ENCODE measurements around the gene MEF2C.
A peak's percentile ranks its signal among the peaks of the same experiment; 100 is the strongest.
"Not testable (repeated sequence)": the region's sequence is repeated elsewhere in the genome, so short reads cannot be mapped to it uniquely, and the experiment has no call there.

The MEF2C gene

DNA sequence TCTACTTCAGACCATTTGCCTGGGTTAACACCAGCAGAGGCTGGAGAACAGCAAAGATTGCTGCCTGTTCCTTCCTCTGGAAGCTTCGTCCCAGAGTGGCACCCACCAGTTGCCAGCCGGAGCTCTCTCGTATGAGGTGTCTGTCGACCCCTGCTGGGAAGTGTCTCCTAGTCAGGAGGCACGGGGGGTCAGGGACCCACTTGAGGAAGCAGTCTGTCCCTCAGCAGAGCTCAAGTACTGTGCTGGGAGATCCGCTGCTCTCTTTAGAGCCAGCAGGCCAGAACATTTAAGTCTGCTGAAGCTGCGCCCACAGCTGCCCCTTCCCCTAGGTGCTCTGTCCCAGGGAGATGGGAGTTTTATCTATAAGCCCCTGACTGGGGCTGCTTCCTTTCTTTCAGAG, 84.1 kb downstream of the MEF2C start:
- not testable (repeated sequence) for DNase-seq

DNA sequence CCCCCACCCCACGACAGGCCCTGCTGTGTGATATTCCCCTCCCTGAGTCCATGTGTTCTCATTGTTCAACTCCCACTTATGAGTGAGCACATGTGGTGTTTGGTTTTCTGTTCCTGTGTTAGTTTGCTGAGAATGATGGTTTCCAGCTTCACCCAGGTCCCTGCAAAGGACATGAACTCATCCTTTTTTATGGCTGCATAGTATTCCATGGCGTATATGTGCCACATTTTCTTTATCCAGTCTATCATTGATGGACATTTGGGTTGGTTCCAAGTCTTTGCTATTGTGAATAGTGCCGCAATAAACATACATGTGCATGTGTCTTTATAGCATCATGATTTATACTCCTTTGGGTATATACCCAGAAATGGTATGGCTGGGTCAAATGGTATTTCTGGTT, 89.2 kb downstream of the MEF2C start:
- not testable (repeated sequence) for DNase-seq

DNA sequence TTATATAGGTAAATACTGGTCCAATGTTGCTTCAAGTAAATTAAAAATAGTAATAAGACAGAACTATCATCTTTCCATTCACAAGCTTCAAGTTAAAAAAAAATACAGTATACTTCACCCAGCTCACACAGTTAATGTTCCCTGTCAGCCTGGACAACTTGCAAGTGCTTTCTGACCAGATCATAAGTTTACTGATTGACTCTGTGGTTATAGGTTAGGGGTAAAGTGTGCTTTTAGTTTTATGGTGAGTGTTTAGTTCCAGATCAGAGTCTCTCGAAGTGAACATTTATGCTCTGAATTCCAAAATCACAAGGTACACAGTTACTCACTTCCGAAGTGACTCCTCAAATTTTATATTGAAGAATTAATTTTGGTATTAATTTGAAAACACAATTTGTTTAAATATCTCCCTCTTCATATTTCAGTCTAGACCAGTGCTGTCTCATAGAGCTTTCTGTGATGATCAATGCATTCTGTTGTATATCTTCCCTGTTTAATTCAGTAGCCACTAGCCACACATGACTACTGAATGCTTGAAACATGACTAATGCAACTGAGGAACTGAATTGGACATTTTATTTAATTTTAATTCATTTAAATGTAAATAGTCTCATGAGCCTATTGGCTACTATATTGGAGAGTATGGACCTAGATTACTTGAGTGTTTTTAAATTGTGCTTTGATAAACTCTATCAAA, 90.7 kb downstream of the MEF2C start:
- no peak for DNase-seq

DNA sequence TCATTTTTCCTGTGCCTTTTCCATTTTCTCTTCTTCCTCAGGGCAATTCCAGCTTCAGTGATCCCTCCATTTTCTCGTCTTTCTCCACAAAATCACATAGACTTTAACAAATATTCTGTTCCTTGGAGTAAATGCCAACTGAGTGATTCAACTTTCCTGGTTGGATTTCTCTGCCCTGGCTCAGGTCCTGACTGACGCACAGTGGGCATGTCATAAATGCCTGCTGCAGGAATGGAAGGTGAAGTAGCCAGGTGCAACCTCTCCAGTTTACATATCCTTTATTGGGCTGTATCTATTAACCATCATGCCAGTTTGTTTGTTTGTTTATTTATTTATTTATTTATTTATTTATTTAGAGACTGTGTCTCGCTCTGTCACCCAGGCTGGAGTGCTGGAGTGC, 95.1 kb downstream of the MEF2C start:
- DNase-seq: no peak

DNA sequence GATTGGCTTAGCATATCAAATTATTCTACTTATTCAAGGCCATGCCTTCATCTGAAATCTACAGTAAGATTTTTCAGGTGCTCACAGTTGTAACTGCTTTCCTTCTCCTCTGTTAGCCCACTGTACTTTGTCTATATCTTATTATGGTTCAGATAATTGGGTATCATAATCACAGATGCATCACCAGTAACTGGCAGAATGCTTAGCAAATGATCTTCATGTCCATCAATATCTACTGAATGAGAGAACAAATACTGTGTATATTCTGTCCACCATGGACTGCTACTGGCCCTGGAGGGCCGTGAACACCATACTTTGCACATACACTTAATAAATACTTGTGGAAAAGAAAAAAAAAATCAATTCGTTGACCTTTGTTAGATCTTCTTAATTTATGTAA, 96.2 kb downstream of the MEF2C start:
- DNase-seq: no peak

DNA sequence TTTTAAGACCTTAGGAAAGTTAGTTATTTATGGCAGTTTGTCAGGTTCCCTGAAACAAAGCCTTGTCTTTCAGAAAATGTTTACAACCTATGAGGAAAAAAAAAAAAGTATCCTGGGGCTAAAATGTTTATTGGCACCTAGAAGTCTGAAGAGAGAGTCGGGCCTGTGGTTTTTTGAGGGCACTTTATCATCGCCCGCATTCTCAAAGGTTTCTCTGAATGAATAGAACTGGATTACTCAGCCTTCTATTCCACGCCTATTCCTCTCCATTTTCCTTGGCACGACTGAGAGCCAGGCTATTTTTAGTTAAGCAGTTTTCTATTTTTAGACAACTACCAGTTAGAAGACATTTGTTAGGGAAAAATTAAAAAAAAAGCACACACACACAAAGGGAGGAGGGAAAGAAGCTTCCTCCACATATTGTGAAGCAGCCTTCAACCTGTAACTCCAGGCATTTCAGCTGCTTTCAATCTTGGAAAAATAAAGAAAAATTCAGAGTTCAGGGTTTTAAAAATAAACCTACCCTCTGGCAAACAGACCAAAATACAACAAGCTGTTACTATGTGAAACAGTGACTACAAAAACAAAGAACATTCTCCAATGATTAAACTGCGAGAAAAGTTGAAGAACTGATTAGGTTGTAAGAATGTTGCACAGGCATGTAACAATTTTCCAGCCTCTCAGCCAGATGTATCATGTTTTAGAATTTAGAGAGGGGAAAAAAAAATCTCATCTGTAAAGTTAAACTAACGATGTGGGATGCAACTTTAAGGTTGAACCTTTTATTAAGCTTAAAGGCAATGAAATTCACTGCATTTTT, 97.0 kb downstream of the MEF2C start:
- DNase-seq: peak in 2 of 14 donors; percentile 6 to 70

DNA sequence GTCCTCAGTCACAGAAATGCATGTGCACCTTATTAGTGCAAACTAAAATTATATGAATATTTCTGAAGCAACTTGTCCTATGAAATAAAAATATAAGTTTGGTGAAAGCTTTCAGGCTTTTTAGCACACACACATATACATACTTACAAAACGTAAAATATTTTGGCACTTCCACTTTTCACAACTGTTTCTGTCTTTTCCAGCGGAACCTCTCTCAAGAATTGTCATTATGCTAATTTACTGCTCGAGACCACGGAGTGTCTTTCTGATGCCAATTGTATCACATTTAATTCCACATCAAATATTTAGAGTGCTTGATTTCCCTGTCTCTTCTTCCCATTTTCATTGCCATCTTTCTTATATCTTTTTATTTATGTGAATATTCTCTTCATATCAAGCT, 100.4 kb downstream of the MEF2C start:
- DNase-seq: no peak

DNA sequence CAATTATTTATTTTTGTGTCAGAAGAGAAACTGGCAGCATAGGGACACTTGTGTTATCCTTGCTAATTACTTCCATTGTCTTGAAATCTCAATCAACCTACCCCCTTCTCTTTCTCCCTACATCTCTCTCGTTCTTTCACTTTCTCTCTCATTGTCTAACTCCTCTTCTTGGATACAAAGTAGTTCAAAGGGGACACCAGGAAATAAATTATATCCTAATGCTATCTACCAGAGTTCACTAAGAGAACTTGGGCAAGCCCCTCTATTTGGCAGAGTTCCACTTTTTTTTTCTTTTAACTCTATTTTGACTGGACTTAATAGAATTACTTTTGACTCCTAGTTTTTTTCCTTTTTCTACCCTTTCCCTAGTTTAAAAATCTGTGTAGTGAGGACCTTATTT, 102.2 kb downstream of the MEF2C start:
- no peak for DNase-seq

DNA sequence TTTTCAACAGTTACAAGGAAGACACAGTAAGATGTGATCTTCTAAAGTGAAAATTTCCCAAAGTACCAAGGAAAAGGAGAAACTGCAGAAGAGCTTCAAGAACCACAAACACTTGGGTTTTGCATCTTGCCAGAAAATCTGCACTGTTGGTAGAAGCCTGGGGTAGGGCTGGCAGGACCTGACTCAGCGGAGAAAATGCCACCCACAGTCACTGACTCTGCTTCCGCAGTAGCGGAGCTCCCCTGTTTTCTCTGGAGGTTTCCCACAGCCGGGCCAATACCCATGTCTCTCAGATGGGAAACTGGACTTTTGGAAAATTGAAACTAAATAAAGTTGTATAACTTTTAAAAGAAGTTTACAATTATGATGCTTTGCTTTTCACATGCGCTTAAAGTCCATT, 104.2 kb downstream of the MEF2C start:
- DNase-seq: peak in 1 of 14 donors; percentile 38

DNA sequence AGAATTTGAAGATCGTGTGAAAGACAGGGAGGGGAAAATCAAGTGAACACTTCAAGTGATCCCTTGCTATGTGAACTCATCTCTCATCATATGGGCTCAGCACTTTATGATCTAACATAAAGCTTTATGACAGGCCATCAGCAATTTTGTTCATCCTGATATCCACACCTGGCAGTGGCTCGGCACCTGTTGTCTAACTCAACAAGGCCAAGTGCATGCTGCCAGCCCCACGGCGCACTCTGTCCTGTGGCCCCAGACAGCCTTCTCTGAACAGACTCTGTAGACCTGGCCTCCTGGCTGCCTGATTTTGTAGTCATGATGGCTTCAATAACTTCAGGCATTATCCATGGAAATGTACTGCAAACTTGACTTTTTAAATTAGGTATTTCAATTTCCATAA, 106.3 kb downstream of the MEF2C start:
- DNase-seq: no peak

DNA sequence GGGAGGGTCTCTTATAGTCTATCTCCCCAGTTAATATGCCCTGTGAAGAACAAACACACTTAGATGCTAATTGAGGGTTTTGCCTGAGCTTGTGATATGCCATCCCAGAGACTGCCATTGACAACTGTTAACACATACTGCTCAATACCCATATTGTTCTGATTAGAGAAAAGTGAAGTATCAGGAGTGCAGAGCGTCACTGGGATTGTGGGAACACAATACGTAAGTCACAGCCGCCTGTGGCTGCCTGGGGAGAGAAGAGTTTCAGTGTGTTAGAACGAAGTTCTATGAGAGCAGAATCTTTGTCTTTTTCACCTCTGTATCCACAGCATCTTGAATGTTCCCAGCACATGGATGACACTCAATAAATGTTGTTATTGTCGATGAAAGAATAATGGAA, 110.2 kb downstream of the MEF2C start:
- DNase-seq: no peak

DNA sequence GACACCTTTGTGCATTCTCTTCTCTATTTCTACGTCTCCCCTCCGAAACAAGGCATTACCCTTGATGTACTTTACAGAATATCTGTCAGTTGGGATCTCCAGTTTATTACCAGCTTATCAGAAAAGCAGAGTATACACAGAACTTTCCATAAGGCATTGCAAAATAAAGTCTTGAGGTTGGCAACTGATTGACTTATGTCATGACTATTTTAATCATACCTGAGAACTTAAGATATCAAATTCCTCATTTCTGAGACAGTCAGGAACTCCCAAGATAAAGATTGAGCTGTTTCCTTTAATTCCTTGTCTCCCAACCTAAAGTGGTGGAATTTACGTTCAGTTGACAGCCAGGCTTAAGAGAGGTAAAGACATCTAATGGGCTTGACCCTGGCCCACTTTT, 110.9 kb downstream of the MEF2C start:
- no peak for DNase-seq

DNA sequence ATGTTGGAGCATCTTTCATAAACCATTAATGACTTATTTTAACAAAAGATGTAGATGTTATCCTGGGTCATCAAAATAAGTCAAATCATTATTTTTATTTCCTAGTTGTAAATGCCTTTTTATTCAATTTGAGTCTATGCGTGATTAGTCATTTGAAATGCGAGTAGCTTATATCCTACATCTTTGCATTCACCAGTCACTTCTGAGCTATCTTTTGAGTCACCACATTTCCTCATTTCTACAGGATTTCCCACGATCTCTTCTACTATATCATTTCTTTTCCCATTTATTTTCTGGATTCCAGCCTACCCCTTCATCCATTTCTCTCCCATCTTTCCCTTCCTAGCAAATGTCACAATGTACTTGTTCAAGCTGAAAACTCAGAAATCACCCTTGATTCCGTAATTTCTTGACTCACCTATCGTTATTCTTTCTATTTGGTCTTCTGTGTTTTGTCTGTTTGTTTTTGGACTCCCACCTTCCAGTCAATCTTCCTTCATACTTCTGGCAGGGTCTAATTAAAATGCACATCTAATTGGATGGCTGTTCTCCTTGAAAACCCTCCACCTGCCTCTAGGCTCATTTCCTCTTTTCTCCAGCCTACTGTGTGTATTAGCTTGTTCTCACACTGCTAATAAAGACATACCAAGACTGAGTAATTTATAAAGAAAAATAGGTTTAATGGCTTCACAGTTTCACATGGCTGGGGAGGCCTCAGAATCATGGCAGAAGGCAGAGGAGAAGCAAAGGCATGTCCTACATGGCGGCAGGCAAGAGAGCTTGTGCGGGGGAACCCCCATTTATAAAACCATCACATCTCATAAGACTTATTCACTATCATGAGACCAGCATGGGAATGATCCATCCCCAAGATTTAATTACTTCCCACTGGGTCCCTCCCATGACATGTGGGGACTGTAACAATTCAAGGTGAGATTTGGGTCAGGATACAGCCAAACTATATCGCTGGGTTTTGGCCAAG, 112.4 kb downstream of the MEF2C start:
- no peak for DNase-seq

DNA sequence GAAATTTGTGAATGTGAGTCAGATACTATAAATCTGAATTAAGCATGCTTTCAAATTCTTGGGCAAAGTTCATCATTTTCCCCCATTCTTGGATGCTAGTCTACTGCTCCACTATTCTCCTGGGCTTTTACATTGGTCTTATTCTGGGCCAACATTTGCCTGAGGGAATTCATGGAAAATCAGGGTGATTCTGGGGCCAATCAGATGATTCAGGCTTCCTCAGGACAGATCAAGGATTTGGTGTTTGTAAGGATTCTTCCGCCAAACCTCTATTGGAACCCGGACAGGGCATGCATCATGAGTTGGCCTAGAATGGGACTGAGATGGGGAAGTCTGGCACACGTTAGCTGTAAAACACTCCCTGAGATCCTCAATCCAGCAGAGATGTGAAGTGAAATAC, 113.8 kb downstream of the MEF2C start:
- DNase-seq: peak in 1 of 14 donors; percentile 32

DNA sequence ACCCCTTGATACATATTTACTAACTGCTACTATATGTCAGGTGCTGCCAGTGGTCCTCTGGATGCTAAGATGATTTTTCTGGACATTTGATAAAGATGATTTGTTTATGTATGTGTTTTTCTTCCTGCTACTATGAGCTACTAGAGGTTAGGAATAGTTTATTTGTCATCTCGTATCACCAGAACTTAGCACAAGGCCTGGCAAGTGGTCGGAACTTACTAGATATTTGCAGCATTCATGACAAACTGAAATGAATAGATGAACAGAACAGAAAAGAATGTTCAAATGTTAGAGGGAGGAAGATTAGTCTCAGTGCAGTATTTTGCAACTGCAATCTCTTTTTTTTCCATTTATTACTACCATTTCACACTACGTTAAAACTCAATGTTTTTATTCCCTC, 114.6 kb downstream of the MEF2C start:
- no peak for DNase-seq

DNA sequence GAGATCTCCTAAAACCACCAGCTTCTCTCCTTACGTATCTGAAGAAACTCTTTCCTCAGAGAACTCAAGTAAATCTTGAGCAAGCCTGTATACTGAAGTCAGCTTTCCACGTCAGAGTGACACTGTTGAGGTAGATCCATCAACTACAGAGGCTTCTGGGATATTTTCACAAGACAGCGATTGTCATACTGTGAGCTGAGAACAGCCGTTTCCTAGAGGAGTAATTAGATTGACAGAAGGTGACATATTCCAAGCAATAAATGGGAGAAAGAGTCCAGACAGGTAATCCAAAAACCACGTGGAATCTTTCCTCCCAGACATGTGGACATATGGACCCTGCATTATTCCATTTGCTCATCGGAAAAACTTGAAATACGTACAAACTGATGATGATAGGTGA, 117.2 kb downstream of the MEF2C start:
- peak in 1 of 14 donors; percentile 17 for DNase-seq

DNA sequence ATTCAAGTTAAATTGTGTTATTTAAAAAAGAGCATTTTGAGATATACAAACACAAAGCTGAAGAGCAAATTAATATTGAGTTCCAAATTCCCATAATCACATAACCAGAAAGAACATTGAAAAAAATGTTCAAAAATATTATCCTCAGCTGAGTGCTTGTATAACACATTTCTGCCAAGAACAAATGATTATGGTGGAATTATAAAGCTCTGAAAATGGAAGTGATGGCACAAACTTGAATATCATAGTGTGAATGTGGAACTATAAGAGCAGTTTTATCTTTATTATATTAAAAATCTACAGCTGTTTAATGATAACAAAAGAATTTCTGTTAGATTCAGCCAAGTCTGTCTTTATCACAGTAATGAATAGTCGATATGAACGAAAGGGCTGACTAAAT, 117.8 kb downstream of the MEF2C start:
- DNase-seq: no peak

DNA sequence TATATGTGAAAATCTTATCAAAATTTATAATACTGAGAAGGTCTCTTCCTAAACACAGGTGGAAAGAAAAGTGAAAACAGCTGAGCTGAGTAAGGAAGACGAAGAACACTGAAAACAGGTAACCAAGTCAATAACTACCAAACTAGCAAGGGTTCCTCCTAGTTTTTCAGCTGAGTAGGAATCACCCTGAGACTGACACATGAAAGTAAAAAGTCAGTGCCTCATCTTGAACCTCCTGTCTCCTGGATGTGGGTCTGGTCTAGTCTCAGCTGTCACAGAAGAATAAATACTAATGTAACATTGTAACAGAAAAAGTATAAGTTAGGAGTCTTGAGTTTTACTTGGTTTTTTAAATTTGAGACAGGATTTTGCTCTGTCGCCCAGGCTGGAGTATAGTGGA, 121.0 kb downstream of the MEF2C start:
- no peak for DNase-seq

DNA sequence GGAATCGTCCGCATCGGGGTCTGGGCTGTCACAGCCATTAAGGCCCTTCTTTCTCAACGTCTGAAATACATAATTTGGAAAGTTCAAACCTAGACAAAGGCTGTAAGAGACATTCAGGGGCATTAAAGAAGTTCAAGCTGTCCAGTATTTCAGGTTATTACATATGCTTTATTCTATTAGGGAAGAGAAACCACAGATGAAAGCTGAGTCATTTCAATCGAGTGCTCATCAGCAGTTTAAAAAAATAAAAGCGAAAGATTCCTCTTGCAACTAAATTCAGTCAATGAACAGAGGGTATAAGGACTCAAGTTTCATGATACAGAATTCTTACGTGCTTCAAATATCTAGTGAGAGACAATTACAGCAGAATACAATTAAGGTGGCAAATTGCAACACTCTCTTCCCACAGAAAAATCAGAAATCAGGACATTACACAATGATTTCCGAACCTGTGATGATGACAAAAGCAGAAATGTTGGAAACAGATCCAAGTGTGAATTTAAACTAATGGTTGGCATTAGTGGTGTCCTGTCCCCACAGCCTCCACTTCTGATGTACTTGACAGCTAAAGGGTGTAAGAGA, 121.6 kb downstream of the MEF2C start:
- no peak for DNase-seq

DNA sequence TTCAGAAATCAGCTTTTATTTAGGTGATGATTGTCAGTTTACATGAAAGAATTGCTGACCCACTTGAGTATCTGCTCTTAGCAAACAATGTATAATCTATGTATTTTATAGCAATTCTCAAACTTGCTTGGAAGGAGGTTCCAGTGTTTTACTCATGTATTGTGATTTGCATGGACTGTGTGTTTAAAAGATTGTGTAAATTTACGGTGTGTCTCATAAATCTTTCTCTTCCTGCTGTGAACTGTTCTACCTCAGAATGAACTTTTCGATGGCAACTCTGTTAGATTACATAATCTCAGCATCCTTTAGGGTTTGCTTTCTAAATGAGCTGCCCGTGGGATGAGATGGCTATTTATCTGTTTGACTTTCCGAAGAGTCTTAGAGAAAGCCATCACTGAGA, 122.5 kb downstream of the MEF2C start:
- no peak for DNase-seq

DNA sequence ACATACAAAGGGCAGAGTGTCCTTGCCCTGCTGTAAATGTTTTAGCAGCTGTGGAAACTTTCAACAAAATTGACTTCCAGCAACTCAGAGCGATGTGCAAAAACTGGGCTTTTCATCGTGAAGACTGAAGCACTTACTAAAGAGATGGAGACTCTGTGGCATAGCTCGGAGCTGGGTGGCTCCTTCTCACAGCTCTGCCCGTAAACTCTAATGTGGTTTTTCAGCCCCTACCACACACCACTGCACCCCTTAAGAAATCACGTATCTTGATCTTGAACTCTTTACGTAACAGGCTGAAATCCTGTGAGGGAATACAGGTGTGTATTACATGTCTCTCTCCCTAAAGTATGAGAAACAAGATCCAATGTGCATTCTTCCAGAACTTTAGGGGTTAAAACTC, 124.4 kb downstream of the MEF2C start:
- DNase-seq: no peak

DNA sequence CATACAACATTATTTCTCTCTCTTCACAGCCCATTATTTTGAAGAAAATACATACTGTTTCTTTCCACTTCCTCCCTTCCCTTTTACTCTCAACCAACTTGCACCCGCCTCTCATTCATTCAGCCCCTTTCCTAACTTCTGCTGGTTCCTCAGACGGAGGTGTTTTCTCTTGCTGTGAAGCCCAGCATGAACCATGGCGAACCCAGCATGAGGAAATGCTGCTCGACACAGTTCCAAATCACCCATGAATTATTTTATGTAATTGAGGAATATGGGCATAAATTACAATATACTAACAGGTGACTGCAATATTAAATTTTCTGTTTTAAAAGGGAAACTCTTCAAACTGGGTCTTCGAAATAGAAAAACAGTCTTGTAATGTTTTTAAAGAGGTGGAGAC, 124.8 kb downstream of the MEF2C start:
- DNase-seq: no peak

DNA sequence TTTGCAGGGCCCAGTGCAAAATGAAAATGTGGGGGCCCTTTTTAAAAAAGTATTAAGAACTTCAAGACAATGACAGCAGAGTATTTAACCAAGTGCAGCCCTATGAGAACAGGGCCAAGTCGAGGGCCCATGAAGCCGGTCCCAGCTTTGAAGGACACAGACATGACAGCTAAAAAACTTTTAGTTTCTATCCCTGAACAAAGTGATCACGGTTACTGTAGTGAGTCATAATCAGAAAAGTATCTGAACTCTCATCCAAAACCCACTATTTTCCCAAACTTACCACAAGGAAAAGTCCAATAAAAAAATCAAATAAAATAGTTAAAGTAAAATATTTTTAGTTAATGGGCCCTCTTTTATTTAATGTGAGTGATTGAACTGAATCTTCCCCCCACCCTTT, 126.0 kb downstream of the MEF2C start:
- DNase-seq: no peak
